HG02763 (cell line): Measurements from ENCODE around the gene EHMT1.
"Not testable (repeated sequence)": the region's sequence is repeated elsewhere in the genome, so short reads cannot be mapped to it uniquely, and the experiment has no call there.

Experiments
- ATAC-seq: cut with Tn5 transposase; IDR thresholded peaks from one replicate; pipeline ENCODE4 v1.9.1; 2021; ENCODE audit warnings: mild to moderate bottlenecking, moderate library complexity; ENCODE audit not compliant: unreplicated experiment

Gene EHMT1

DNA sequence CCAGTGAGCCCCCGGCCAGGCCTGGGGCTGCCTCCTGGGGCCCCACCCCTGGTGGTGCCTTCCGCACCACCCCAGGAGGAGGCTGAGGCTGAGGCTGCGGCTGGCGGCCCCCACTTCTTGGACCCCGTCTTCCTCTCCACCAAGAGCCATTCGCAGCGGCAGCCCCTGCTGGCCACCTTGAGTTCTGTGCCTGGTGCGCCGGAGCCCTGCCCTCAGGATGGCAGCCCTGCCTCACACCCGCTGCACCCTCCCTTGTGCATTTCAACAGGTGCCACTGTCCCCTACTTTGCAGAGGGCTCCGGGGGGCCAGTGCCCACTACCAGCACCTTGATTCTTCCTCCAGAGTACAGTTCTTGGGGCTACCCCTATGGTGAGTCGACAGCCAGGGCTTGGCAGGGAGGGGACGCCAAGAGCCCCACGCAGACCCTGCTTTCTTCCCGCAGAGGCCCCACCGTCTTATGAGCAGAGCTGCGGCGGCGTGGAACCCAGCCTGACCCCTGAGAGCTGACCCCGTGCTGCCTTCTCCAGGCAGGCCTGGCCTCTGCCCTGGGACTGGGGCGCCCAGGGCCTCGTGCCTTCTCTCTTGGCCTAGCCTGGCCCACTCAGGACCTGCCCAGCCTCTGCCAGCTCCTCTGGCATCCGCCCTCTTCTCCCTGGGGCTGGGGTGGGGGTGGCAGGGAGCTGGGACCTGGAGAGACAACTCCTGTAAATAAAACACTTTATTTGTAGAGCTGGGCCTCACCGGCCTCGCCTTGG, 4.0 kb upstream of the EHMT1 start:
- no peak for ATAC-seq

- no peak for ATAC-seq
These were observed 3.4 kb upstream of the EHMT1 start for GRCh38 chr9:137615387-137615871.

DNA sequence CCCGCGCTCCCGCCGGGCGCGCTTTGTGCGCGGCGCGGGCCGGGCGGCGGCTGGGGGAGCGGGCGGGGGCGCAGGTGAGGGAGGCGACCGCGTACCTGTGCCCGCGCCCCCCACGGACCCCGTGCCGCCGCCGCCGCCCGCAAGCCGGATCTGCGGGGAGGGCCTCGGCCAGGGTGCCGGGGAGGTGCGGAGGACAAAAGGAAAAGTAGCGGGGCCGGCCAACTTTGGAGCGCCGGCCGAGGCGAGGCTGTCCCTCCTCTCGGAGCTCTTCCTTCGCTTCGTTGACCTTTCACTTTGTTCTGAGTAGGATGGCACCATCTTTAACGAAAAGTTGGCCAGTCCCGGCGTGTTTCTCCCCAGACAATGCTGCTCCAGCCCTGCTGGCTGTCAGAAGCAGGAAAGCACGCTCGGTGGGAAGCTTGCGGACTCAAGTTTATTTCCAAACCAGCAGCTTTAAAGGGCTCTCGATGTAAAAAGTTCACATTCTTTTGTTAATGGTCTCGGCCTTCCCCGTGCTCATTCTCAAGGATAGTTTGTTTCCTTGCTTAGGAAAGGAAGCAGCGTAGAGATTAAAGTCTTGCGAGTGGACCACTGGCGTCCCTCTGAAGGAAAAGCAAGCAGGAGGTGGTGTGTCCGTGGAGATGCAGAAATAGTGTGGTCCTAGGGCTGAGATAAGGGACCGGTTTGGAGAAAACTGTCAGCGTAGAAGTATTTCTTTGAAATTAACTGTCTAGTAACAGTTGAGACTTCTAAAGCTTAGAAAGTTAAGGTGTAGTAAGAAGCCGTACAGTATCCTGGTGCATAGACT, 639 bp downstream of the EHMT1 start:
- peak; percentile 9 for ATAC-seq

DNA sequence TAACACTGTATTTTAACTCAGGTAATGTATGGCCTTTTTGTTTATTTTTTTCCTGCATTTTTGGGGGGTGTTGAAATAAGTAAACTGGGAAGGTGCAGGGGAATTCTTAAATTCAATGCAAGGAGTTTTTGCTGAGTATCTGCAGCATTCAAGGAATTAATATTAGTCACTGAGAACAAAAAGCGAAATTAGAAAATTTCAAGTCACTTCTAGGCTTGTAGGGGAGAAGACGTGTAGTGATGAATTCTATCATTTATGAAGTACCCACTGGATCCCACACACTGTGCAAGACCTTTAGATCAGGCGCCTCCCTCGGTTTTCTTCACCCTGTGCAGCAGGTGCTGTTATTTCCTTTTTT, 1.2 kb downstream of the EHMT1 start:
- ATAC-seq, result no peak

DNA sequence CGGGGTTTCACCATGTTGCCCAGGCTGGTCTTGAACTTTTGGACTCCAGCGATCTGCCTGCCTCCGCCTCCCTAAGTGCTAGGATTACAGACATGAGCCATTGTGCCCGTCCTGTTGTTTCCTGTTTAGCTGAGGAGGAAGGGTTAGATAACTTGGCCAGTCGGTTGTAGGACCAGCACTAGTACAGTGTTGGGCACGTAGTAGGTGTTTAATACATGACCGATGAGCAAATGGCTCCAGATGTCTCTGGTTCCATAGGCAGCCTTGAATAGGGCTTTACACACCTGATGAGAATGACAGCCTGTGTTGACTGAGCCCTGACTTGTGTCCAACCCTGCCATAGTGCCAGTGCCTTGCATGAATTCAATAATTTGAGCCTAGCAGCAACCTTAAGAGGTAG, 1.8 kb downstream of the EHMT1 start:
- no peak for ATAC-seq

GRCh38 chr9:137621131-137621757, 2.4 kb downstream of the EHMT1 start:
- ATAC-seq, result no peak

DNA sequence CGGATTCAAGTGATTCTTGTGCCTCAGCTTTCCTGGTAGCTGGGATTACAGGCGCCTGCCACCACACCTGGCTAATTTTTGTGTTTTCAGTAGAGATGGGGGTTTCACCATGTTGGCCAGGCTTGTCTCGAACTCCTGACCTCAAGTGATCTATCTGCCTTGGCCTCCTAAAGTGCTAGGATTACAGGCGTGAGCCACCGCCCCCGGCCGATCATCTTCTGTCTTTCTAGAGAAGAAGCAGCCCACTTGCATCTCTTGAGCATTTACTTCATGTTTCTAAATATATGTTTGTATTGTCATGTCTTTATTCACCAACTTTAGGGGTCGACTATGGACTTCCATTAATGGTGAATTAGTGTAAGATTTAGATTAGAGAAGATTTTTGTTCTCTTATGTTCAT, 3.4 kb downstream of the EHMT1 start:
- ATAC-seq, result not testable (repeated sequence)

DNA sequence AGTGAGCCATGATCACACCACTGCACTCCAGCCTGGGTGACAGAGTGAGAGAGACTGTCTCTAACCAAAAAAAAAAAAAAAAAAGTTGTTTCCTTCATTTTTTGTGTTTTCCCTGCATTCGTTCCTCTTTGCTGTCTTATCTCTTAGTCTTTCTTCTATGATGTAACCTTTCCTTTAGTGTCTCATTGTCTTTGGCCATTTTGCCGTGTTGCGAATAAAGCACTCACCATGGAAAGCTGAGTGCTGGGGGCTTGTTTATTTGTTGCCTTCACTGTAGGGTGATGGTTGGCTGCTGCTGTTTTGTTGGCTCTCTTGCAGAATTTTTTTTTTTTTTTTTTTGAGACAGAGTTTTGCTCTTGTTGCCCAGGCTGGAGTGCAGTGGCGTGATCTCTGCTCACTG, 7.7 kb downstream of the EHMT1 start:
- no peak for ATAC-seq

DNA sequence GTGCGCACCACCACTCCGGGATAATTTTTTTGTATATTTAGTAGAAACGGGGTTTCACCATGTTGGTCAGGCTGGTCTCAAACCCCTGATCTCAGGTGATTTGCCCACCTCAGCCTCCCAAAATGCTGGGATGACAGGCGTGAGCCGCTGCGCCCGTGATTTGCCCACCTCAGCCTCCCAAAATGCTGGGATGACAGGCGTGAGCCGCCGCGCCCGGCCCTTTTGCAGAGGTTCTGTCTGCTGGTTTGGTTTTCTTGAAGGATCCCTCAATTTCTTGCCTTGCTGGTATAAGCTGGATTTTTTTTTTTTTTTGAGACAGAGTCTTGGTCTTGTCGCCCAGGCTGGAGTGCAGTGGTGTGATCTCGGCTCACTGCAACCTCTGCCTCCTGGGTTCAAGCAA, 8.6 kb downstream of the EHMT1 start:
- not testable (repeated sequence) for ATAC-seq

- no peak for ATAC-seq
These were observed 11.3 kb downstream of the EHMT1 start for GRCh38 chr9:137630126-137630525.

GRCh38 chr9:137630679-137631078, 11.9 kb downstream of the EHMT1 start:
- no peak for ATAC-seq

DNA sequence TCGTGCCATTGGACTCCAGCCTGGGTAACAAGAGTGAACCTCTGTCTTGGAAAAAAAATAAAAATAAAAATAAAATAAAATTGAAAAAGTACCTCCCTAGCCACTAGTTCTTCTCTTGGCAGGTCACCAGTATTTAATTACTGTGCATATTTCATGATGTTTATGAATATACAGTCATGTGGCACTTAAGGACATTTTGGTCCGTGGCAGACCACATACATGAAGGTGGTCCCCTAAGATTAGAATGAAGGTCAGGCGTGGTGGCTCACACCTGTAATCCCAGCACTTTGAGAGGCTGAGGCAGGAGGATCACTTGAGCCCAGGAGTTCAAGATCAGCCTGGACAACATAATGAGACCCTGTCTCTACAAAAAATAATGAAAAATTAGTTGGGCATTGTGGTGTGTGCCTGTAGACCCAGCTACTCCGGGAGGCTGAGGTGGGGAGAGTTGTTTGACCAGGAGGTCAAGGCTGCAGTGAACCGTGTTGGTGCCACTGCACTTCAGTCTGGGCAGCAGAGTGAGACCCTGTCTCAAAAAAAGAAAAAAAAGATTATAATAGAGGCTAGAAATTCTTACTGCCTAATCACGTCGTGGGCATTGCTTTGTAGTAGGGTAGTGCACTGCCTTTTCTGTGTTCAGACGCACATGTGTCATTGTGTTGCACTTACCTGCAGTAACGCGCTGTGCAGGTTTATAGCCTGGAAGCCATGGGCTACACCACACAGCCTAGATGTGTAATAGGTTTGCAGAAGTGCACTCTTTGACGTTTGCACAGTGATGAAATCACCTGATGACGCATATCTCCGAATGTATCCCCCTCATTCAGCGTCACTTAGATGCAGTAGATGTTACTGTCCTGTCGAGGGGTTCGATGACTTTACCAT, 12.8 kb downstream of the EHMT1 start:
- no peak for ATAC-seq

DNA sequence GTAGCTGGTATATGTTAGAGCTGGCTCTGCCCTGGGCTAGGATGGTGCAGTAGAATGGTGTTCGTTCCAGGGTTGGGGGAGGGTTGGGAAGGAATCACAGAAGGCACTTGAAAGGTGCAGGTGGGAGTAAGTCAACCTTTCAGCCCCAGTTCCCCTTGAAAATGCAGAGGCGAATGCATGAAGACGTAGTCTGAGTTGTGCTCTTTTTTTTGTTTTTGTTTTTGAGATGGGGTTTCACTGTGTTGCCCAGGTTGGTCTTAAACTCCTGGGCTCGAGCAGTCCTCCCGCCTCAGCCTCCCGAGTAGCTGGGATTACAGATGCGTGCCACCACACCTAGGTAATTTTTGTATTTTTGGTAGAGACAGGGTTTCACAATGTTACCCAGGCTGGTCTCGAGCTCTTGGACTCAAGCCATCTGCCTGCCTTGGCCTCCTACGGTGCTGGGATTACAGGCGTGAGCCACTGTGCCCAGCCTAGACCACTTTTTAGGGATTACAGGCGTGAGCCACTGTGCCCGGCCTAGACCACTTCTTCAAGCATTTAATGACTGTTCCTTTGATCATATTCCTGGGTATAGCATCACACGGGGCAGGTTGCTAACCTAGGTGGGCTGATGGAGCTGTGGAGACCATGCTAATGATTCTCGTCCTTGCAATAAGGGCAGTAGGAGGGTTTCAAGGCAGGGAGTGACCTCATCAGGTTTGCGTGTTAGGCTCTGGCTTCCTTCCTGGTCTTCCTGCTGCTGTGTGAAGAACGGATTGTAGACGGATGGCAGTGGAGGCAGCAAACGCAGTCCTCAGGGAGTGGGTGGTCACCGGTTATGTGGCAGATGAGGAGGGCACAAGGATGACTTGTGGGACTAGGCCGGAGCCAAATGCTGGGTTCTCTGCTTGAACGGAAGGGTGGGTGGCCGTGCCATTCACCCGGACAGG, 13.7 kb downstream of the EHMT1 start:
- no peak for ATAC-seq

- no peak for ATAC-seq
These were observed 15.2 kb downstream of the EHMT1 start for GRCh38 chr9:137634016-137634415.

GRCh38 chr9:137638680-137639079, 19.9 kb downstream of the EHMT1 start:
- no peak for ATAC-seq

GRCh38 chr9:137639303-137640051, 20.7 kb downstream of the EHMT1 start:
- no peak for ATAC-seq

DNA sequence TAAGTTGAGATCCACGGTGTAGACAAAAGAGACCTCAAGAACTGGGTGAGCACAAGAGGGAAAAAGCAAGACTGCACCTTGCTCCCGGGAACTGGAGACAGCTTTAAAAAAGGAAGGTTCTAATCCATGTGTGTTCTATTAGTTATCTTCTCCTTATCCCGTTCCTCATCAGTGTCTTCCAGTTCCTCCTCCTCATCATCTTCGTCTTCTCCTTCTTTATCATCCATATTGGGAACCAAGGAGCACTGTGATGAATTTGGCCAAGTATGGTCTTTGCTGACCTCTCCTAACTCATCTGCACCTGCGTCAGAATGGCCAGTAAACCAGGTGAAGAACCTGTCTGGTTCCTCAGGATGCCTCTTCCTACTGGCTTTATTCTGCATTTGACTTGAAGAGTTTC, 22.1 kb downstream of the EHMT1 start:
- no peak for ATAC-seq

DNA sequence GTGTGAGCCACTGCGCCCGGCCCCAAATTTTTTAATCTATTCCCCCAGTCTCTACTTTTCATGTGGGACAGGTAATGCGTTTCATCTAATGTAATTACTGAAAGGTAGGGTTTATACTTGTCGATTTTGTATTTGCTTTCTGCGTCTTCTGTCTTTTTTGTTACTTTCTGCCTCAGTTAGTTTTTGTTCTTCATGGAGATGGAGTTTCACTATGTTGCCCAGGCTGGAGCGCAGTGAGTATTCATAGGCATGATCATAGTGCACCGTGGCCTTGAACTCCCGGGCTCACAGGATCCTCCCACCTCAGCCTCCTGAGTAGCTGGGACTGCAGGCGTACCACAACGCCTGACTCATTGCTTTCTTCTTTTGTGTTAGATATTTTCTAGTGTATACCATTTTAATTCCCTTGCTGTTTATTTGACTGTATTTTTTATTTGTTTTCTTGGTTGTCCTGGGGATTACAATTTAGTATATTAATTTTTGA, 23.4 kb downstream of the EHMT1 start:
- no peak for ATAC-seq

DNA sequence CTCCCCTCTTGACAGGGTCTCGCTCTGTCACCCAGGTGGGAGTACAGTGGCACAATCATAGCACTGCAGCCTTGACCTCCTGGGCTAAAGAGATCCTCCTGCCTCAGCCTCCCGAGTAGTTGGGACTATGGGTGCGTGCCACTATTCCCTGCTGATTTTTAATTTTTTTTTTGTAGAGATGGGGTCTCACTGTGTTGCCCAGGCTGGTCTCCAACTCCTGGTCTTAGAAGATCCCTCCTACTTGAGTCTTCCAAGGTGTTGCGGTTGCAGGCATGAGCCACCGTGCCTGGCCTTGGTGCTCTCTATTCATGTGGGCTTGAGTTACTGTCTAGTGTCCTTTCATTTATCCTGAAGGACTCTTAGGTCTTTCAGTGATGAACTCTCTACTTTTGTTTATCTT, 24.1 kb downstream of the EHMT1 start:
- ATAC-seq, result no peak
